ENCODE results near the gene C6orf132. TPM values are rescaled to one million over a fixed set of nuclear protein-coding genes. Genes with fewer than 3 reads are reported as not detected.

Gene C6orf132
- total and polyA plus RNA-seq, 2 donors: 0.71 to 4.8 TPM

DNA sequence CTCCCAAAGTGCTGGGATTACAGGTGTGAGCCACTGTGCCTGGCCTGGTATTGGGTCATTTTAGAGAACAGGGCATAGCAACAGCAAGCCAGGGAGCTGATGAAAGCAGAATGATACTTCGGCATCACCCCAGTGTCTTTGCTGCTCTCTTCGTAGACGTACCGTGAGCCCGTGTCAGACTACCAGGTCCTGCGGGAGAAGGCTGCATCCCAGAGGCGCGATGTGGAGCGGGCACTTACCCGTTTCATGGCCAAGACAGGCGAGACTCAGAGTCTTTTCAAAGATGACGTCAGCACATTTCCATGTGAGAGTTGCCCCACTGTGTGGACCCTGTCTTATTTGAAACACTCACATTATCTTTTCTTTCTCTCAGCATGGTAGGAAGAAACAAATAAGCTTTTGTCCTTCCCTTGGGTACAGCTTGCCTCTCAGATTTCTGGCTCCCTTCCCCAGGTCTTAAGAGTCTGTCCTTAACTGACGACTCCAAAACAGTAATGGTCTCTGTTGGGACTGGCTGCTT lies 76.2 kb downstream of the C6orf132 start:
- H3K4me3 ChIP-seq (ENCODE audit: low read length in 2 of 2): no peak overlapping the region
- no peak for DNase-seq (ENCODE audit: low read depth in 6 of 9, low spot score in 9 of 9)
- H3K4me1 ChIP-seq (ENCODE audit: control insufficient read depth in 2 of 2, insufficient read depth in 2 of 2, low read length in 2 of 2): no peaks in the 10 kb centered on the region
- WGBS: 98% methylated on average over 13 of the region's 13 CpGs
- H3K36me3 ChIP-seq (ENCODE audit: control insufficient read depth in 2 of 2, insufficient read depth in 2 of 2, low read length in 1 of 2): peaks cover 71 to 81% of the 10 kb centered on the region in 2 donors
- H3K27me3 ChIP-seq (ENCODE audit: control insufficient read depth in 2 of 2, insufficient read depth in 1 of 2, low read length in 1 of 2): no peaks in the 10 kb centered on the region
- H3K27ac ChIP-seq (ENCODE audit: low read depth in 1 of 2, low read length in 1 of 2): no peak overlapping the region
- no peaks in the 10 kb centered on the region for H3K9me3 ChIP-seq (ENCODE audit: control insufficient read depth in 2 of 2, insufficient read depth in 1 of 2, low read length in 1 of 2)

DNA sequence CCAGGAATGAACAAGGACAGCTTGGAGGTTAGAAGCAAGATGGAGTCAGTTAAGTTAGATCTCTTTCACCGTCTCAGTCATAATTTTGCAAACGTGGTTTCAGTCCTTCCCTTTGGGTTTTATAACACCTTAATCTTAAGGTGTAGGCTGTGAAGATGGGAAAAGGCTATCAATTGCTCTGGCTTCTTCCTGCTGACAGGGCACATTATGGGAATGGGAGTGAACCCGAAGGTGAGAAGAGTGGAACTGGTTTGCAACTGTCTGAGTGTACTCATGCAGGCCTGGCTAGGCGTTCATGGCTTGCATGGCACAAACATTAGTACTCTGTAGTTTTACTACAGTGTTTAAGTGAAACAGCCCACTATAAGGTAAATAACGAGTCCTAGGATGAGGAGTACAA lies 82.7 kb downstream of the C6orf132 start:
- H3K4me3 ChIP-seq (ENCODE audit: low read length in 2 of 2): no peak overlapping the region
- DNase-seq (ENCODE audit: low read depth in 6 of 9, low spot score in 9 of 9): no peak
- no peaks in the 10 kb centered on the region for H3K4me1 ChIP-seq (ENCODE audit: control insufficient read depth in 2 of 2, insufficient read depth in 2 of 2, low read length in 2 of 2)
- WGBS: over 99% methylated on average over 5 of the region's 5 CpGs
- peaks cover 56 to 82% of the 10 kb centered on the region in 2 donors for H3K36me3 ChIP-seq (ENCODE audit: control insufficient read depth in 2 of 2, insufficient read depth in 2 of 2, low read length in 1 of 2)
- H3K9me3 ChIP-seq (ENCODE audit: control insufficient read depth in 2 of 2, insufficient read depth in 1 of 2, low read length in 1 of 2): no peaks in the 10 kb centered on the region
- H3K27ac ChIP-seq (ENCODE audit: low read depth in 1 of 2, low read length in 1 of 2): no peak overlapping the region
- no peaks in the 10 kb centered on the region for H3K27me3 ChIP-seq (ENCODE audit: control insufficient read depth in 2 of 2, insufficient read depth in 1 of 2, low read length in 1 of 2)

DNA sequence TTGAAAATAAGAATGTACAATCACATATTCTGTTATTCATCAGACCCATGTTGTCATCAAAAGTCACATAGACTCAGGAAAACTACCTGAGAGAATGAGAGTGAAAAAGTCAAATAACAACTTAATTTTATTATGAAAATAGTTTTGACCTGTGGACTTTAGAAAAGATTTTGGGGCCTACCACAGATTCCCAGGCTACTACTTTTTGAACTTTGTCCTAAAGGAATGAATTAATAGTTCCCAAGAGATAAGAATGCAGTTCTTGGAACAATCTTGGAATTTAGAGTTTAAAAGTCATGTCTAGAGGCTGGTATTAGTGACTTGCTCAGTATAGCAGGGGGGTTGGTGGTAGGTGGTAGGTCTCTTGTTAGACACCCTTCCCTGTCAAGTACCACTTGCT lies 88.8 kb downstream of the C6orf132 start:
- Histone ChIP-seq H3K36me3 (ENCODE audit: control insufficient read depth in 2 of 2, insufficient read depth in 2 of 2, low read length in 1 of 2) (peaks cover 42 to 62% of the 10 kb centered on the region in 2 donors), H3K4me3 (ENCODE audit: low read length in 2 of 2) (no peak overlapping the region), H3K4me1 (ENCODE audit: control insufficient read depth in 2 of 2, insufficient read depth in 2 of 2, low read length in 2 of 2) (peaks cover 23 to 28% of the 10 kb centered on the region in 2 donors), H3K27me3 (ENCODE audit: control insufficient read depth in 2 of 2, insufficient read depth in 1 of 2, low read length in 1 of 2) (no peaks in the 10 kb centered on the region), H3K9me3 (ENCODE audit: control insufficient read depth in 2 of 2, insufficient read depth in 1 of 2, low read length in 1 of 2) (peaks cover 0 to 4% of the 10 kb centered on the region in 2 donors), H3K27ac (ENCODE audit: low read depth in 1 of 2, low read length in 1 of 2) (no peak overlapping the region)
- DNase-seq (ENCODE audit: low read depth in 6 of 9, low spot score in 9 of 9): no peak

DNA sequence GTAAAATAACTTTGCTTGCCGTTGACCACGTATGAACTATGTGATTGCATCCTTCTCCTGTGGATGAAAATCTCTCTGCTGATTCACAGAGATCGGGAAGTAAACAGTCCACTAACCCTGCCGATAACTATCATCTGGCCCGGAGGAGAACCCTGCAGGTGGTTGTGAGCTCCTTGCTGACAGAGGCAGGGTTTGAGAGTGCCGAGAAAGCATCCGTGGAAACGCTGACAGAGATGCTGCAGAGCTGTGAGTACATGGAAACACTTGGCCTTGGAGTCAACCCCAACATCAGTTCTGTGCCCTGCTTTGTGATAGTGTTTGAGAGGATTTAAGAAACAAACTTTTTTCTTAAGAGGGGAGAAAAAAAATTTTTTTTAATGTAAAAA lies 91.2 kb downstream of the C6orf132 start:
- Histone ChIP-seq H3K27ac (ENCODE audit: low read depth in 1 of 2, low read length in 1 of 2) (peak overlapping the region in 1 of 2 donors; percentile 99), H3K27me3 (ENCODE audit: control insufficient read depth in 2 of 2, insufficient read depth in 1 of 2, low read length in 1 of 2) (no peaks in the 10 kb centered on the region), H3K36me3 (ENCODE audit: control insufficient read depth in 2 of 2, insufficient read depth in 2 of 2, low read length in 1 of 2) (peaks cover 28 to 46% of the 10 kb centered on the region in 2 donors), H3K4me3 (ENCODE audit: low read length in 2 of 2) (peak overlapping the region; percentile 84 to 99), H3K4me1 (ENCODE audit: control insufficient read depth in 2 of 2, insufficient read depth in 2 of 2, low read length in 2 of 2) (peaks cover 23 to 47% of the 10 kb centered on the region in 2 donors), H3K9me3 (ENCODE audit: control insufficient read depth in 2 of 2, insufficient read depth in 1 of 2, low read length in 1 of 2) (peaks cover 0 to 7% of the 10 kb centered on the region in 2 donors)
- DNase-seq (ENCODE audit: low read depth in 6 of 9, low spot score in 9 of 9): no peak
- WGBS: 62% methylated on average over 8 of the region's 8 CpGs

Other genes starting within 250 kb of the C6orf132 start
- 3.0 TPM for gene USP49, start 247.2 kb downstream of the C6orf132 start, total RNA-seq
- 1.1 TPM for gene USP49, start 247.2 kb downstream of the C6orf132 start, polyA plus RNA-seq
- gene MED20, start 221.5 kb downstream of the C6orf132 start, total RNA-seq: 22.4 TPM
- gene MED20, start 221.5 kb downstream of the C6orf132 start, polyA plus RNA-seq: 7.9 TPM
- gene BYSL, start 221.1 kb downstream of the C6orf132 start, total RNA-seq: 13.0 TPM
- 7.8 TPM for gene BYSL, start 221.1 kb downstream of the C6orf132 start, polyA plus RNA-seq
- gene CCND3, start 200.8 kb downstream of the C6orf132 start, total RNA-seq: 131 TPM
- 277 TPM for gene CCND3, start 200.8 kb downstream of the C6orf132 start, polyA plus RNA-seq
- gene TAF8, start 92.1 kb downstream of the C6orf132 start, total RNA-seq: 21.9 TPM
- 13.0 TPM for gene TAF8, start 92.1 kb downstream of the C6orf132 start, polyA plus RNA-seq
- 0.19 TPM for gene GUCA1A, start 30.7 kb upstream of the C6orf132 start, total RNA-seq
- 0.52 TPM for gene GUCA1A, start 30.7 kb upstream of the C6orf132 start, polyA plus RNA-seq
- gene GUCA1B, start 52.3 kb upstream of the C6orf132 start, total RNA-seq: 0.28 TPM
- gene GUCA1B, start 52.3 kb upstream of the C6orf132 start, polyA plus RNA-seq: 1.9 TPM
- 28.2 TPM for gene MRPS10, start 75.2 kb upstream of the C6orf132 start, total RNA-seq
- 27.6 TPM for gene MRPS10, start 75.2 kb upstream of the C6orf132 start, polyA plus RNA-seq